Stimulated activated CD8-positive, alpha-beta memory T cell treated with anti-CD3 and anti-CD28 coated beads, Interleukin-15, amount 100 ng/mL, for 24 hours (primary cell): ENCODE results near the gene CENPP.

Source experiments
- DNase-seq: peaks from one replicate; pipeline ENCODE4 v3.0.0-alpha.2; 2020; ENCODE audit warnings: low read depth

CENPP gene

GRCh38 chr9:92313624-92314012 lies 12.1 kb upstream of the CENPP start:
- DNase-seq = no peak

- DNase-seq = no peak
These were observed 10.3 kb upstream of the CENPP start for GRCh38 chr9:92315456-92315855.

- no peak for DNase-seq
These were observed 1.3 kb upstream of the CENPP start for GRCh38 chr9:92324431-92324830.

GRCh38 chr9:92324889-92325268 lies 874 bp upstream of the CENPP start:
- DNase-seq = no peak

GRCh38 chr9:92325991-92326500 lies 293 bp downstream of the CENPP start:
- DNase-seq = no peak

- no peak for DNase-seq
These were observed 1.6 kb downstream of the CENPP start for GRCh38 chr9:92327283-92327850.

- DNase-seq = no peak
These were observed 2.5 kb downstream of the CENPP start for GRCh38 chr9:92328225-92328624.

GRCh38 chr9:92332577-92333281 lies 7.0 kb downstream of the CENPP start:
- no peak for DNase-seq

GRCh38 chr9:92333282-92333634 lies 7.5 kb downstream of the CENPP start:
- no peak for DNase-seq

- no peak for DNase-seq
These were observed 15.8 kb downstream of the CENPP start for GRCh38 chr9:92341578-92341977.

- DNase-seq = no peak
These were observed 17.2 kb downstream of the CENPP start for GRCh38 chr9:92342825-92343488.

- no peak for DNase-seq
These were observed 19.8 kb downstream of the CENPP start for GRCh38 chr9:92345582-92345981.

- no peak for DNase-seq
These were observed 24.3 kb downstream of the CENPP start for GRCh38 chr9:92349771-92350739.

GRCh38 chr9:92350740-92351133 lies 25.0 kb downstream of the CENPP start:
- DNase-seq = no peak

- DNase-seq = no peak
These were observed 27.3 kb downstream of the CENPP start for GRCh38 chr9:92353051-92353450.

- no peak for DNase-seq
These were observed 33.7 kb downstream of the CENPP start for GRCh38 chr9:92359394-92359995.

- DNase-seq = no peak
These were observed 34.3 kb downstream of the CENPP start for GRCh38 chr9:92360083-92360482.

GRCh38 chr9:92369075-92369474 lies 43.3 kb downstream of the CENPP start:
- DNase-seq = no peak

GRCh38 chr9:92373167-92373566 lies 47.4 kb downstream of the CENPP start:
- DNase-seq = no peak

- no peak for DNase-seq
These were observed 52.1 kb downstream of the CENPP start for GRCh38 chr9:92377876-92378275.

GRCh38 chr9:92378865-92379560 lies 53.3 kb downstream of the CENPP start:
- no peak for DNase-seq
